Measurements from ENCODE around the gene TNP2.

DNA sequence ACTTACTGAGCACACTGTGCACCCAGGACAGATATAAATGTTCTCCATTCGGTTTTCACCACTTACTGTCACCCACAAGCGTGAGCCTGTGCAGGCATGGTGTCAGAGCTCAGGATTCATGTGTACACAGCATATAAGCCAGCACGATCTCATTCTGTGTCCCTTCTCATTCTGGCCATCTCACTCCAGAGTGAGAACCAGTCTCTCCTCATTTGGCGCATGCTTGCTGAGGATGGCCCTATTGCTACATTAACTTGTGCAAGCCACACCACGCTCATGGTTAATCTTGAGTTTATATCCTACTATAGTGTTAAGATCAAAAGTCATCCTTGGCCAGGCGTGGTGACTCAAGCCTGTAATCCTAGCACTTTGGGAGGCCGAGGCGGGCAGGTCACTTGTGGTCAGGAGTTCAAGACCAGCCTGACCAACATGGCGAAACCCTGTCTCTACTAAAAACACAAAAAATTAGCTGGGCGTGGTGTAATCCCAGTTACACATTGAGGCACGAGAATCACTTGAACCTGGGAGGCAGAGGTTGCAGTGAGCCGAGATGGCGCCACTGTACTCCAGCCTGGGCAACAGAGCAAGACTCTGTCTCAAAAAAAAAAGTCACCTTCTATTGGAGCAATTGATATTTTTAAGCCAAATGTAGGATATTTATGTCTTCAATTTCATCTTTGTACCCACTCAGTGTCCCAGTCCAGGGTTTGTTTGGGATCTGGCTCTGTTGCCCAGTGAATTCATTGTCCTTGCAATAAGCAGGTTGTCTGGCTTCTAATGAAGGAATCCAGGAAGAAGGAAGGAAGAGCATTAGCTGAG, 34.0 kb downstream of the TNP2 start:
- TF ChIP-seq GATA3 (IDR thresholded peaks at IDR 0.05; ENCODE audit: low read depth, low read length) (no peak), GATA2 (IDR thresholded peaks at IDR 0.05; ENCODE audit: low read depth, low read length) (no peak)

All from SH-SY5Y (cell line).